Caco-2 (cell line): ENCODE results near the gene NAP1L4. TPM values are rescaled to one million over a fixed set of nuclear protein-coding genes. Genes with fewer than 3 reads are reported as not detected.

Source experiments
- BruUV-seq: library from RNA; stranded (reverse); fragments of 400-500 nt; replicated peaks from 2 replicates; lab custom pipeline; 2021; lab: Mats Ljungman, UMichigan
- CTCF ChIA-PET: fragments of 300-600 bp; sonication (Branson Sonifier 250); formaldehyde crosslinking; loops from one replicate; lab custom pipeline; 2022; ENCODE audit warnings: antibody characterized with exemption; lab: Charles Lee
- POLR2A ChIA-PET: fragments of 300-600 bp; sonication (Branson Sonifier 250); formaldehyde crosslinking; loops from one replicate; lab custom pipeline; 2022; ENCODE audit warnings: antibody characterized with exemption; lab: Charles Lee
- DNase-seq, 2 experiments: peaks; one replicate each; pipeline versions ENCODE4 v3.0.0 to v3.0.0-alpha.2; 2020 to 2022
- H3K27me3 ChIP-seq: replicated peaks from 2 replicates; pipeline ENCODE4 v1.6.0; 2011; ENCODE audit warnings: low read length; ENCODE audit not compliant: control insufficient read depth, insufficient read depth
- H3K36me3 ChIP-seq: 2 replicates; pipeline ENCODE4 v1.5.1; 2011; ENCODE audit warnings: low read length; ENCODE audit not compliant: control insufficient read depth, insufficient read depth
- H3K4me1 ChIP-seq: fragments of 250-450 bp; sonication (Bioruptor Pico); 2 replicates; pipeline ENCODE4 v1.5.1; 2020; ENCODE audit warnings: mild to moderate bottlenecking
- H3K4me3 ChIP-seq: 2 replicates; pipeline ENCODE4 v1.5.1; 2011; ENCODE audit warnings: low read depth, mild to moderate bottlenecking, control low read depth, low read length
- H3K9me3 ChIP-seq: fragments of 250-450 bp; sonication (Bioruptor Pico); 2 replicates; pipeline ENCODE4 v1.5.1; 2020; ENCODE audit warnings: mild to moderate bottlenecking, moderate library complexity
- H3K27ac Mint-ChIP-seq: one replicate; pipeline ENCODE4 v1.8.0; 2022; ENCODE audit warnings: mixed read lengths; ENCODE audit not compliant: unreplicated experiment
- H3K27me3 Mint-ChIP-seq: one replicate; pipeline ENCODE4 v1.8.0; 2022; ENCODE audit warnings: mixed read lengths; ENCODE audit not compliant: insufficient read depth, unreplicated experiment
- H3K36me3 Mint-ChIP-seq: one replicate; pipeline ENCODE4 v1.8.0; 2022; ENCODE audit warnings: mild to moderate bottlenecking, mixed read lengths; ENCODE audit not compliant: insufficient read depth, unreplicated experiment
- H3K4me1 Mint-ChIP-seq: one replicate; pipeline ENCODE4 v1.8.0; 2022; ENCODE audit warnings: low read depth, mixed read lengths; ENCODE audit not compliant: unreplicated experiment
- H3K4me3 Mint-ChIP-seq: one replicate; pipeline ENCODE4 v1.8.0; 2022; ENCODE audit warnings: mild to moderate bottlenecking, moderate library complexity, mixed read lengths; ENCODE audit not compliant: unreplicated experiment
- H3K9me3 Mint-ChIP-seq: one replicate; pipeline ENCODE4 v1.8.0; 2022; ENCODE audit warnings: mixed read lengths; ENCODE audit not compliant: unreplicated experiment
- CTCF ChIP-seq, 2 experiments: fragments of 200-600 bp in 1 of 2; IDR thresholded peaks; 1 replicate in 1 of 2; 2 replicates in 1 of 2; pipeline versions ENCODE4 v1.5.1 to v1.8.0; 2011 to 2022; ENCODE audit warnings: antibody characterized with exemption in 1 of 2, control low read depth in 1 of 2, inconsistent platforms in 1 of 2, low read depth in 1 of 2, low read length in 1 of 2, mild to moderate bottlenecking in 1 of 2, moderate library complexity in 1 of 2; ENCODE audit not compliant: insufficient read depth in 1 of 2, severe bottlenecking in 1 of 2, unreplicated experiment in 1 of 2
- intact Hi-C: fragments of 100-400 bp; cut with micrococcal nuclease; formaldehyde crosslinking; loops from one replicate; pipeline ENCODE4 v1.10.0; 2022; ENCODE audit not compliant: unreplicated experiment
- total RNA-seq: library from RNA; stranded (reverse); gene quantifications from 2 replicates; pipeline ENCODE4 v1.2.3, GENCODE V29; 2022

The NAP1L4 gene
- total RNA-seq, 1 experiment from 2014 or later = 215 TPM

GRCh38 chr11:2934611-2935239, 57.4 kb downstream of the NAP1L4 start:
- CTCF ChIA-PET = interaction anchor here (0.7 kb wide), 1 partner anchor 466 kb away, joined by 4 read pairs; no protein-coding TSS in a partner anchor
- H3K36me3 Mint-ChIP-seq = peaks cover 40% of the 10 kb centered on the region
- peaks cover 10% of the 10 kb centered on the region for H3K4me1 ChIP-seq
- no peak for TF ChIP-seq CTCF (IDR thresholded peaks at IDR 0.05; ENCODE audit: insufficient read depth in 1 of 2, low read depth in 1 of 2, low read length in 1 of 2, severe bottlenecking in 1 of 2, unreplicated experiment in 1 of 2)
- no peaks in the 10 kb centered on the region for H3K36me3 ChIP-seq
- no peak overlapping the region for H3K4me3 Mint-ChIP-seq
- peaks cover 22% of the 10 kb centered on the region for H3K9me3 Mint-ChIP-seq
- DNase-seq = peak in 1 of 2 experiments; percentile 33
- no peaks in the 10 kb centered on the region for H3K4me1 Mint-ChIP-seq
- intact Hi-C loops = loop anchor here (5.0 kb wide), 1 partner anchor 158 kb away; no protein-coding TSS in a partner anchor
- POLR2A ChIA-PET = no interaction called here
- H3K27me3 ChIP-seq = no peaks in the 10 kb centered on the region
- BruUV-seq = no TSS peak
- H3K9me3 ChIP-seq = peaks cover 9% of the 10 kb centered on the region
- H3K27me3 Mint-ChIP-seq = no peaks in the 10 kb centered on the region
- no peak overlapping the region for H3K4me3 ChIP-seq
- H3K27ac Mint-ChIP-seq = no peak overlapping the region

GRCh38 chr11:2934021-2934550, 58.0 kb downstream of the NAP1L4 start:
- H3K9me3 Mint-ChIP-seq = peaks cover 22% of the 10 kb centered on the region
- no peaks in the 10 kb centered on the region for H3K36me3 ChIP-seq
- BruUV-seq = no TSS peak
- ChIA-PET CTCF (no interaction called here), POLR2A (no interaction called here)
- H3K36me3 Mint-ChIP-seq = peaks cover 40% of the 10 kb centered on the region
- H3K27me3 ChIP-seq = no peaks in the 10 kb centered on the region
- H3K4me1 Mint-ChIP-seq = no peaks in the 10 kb centered on the region
- intact Hi-C loops = loop anchor here (5.0 kb wide), 1 partner anchor 158 kb away; no protein-coding TSS in a partner anchor
- H3K4me1 ChIP-seq = peaks cover 12% of the 10 kb centered on the region
- no peak overlapping the region for H3K27ac Mint-ChIP-seq
- peaks cover 3% of the 10 kb centered on the region for H3K9me3 ChIP-seq
- H3K4me3 ChIP-seq = no peak overlapping the region
- TF ChIP-seq CTCF (IDR thresholded peaks at IDR 0.05; ENCODE audit: insufficient read depth in 1 of 2, low read depth in 1 of 2, low read length in 1 of 2, severe bottlenecking in 1 of 2, unreplicated experiment in 1 of 2) = no peak
- H3K27me3 Mint-ChIP-seq = no peaks in the 10 kb centered on the region
- no peak overlapping the region for H3K4me3 Mint-ChIP-seq
- DNase-seq = peak in 1 of 2 experiments; percentile 15

GRCh38 chr11:2933375-2934020, 58.6 kb downstream of the NAP1L4 start:
- Histone ChIP-seq H3K4me3 (no peak overlapping the region), H3K27me3 (no peaks in the 10 kb centered on the region), H3K36me3 (no peaks in the 10 kb centered on the region), H3K4me1 (peaks cover 12% of the 10 kb centered on the region), H3K9me3 (no peaks in the 10 kb centered on the region)
- CTCF ChIA-PET = no interaction called here
- POLR2A ChIA-PET = no interaction called here
- Mint-ChIP-seq H3K36me3 (peaks cover 39% of the 10 kb centered on the region), H3K9me3 (peaks cover 16% of the 10 kb centered on the region), H3K4me3 (no peak overlapping the region), H3K27me3 (no peaks in the 10 kb centered on the region), H3K4me1 (no peaks in the 10 kb centered on the region), H3K27ac (no peak overlapping the region)
- TF ChIP-seq CTCF (IDR thresholded peaks at IDR 0.05; ENCODE audit: insufficient read depth in 1 of 2, low read depth in 1 of 2, low read length in 1 of 2, severe bottlenecking in 1 of 2, unreplicated experiment in 1 of 2) = no peak
- no TSS peak for BruUV-seq
- intact Hi-C loops = loop anchor here (5.0 kb wide), 1 partner anchor 159 kb away; no protein-coding TSS in a partner anchor
- DNase-seq = peak in 1 of 2 experiments; percentile 37
